Epithelial cell of esophagus (primary cell): ENCODE results near the gene SESN1.

Source experiments
- DNase-seq: peaks from one replicate; pipeline ENCODE4 v3.0.0; 2010; ENCODE audit warnings: low read depth
- H3K4me3 ChIP-seq: 2 replicates; pipeline ENCODE4 v1.5.1; 2011; ENCODE audit warnings: mild to moderate bottlenecking, low read length, control low read depth
- TF ChIP-seq, protein P1 (sequence below): IDR thresholded peaks from 2 replicates; pipeline ENCODE4 v1.5.1; 2011; ENCODE audit warnings: low read depth, mild to moderate bottlenecking, low read length, control low read depth, inconsistent platforms; ENCODE audit not compliant: insufficient read depth; ENCODE audit errors: missing control alignments

The SESN1 gene

DNA sequence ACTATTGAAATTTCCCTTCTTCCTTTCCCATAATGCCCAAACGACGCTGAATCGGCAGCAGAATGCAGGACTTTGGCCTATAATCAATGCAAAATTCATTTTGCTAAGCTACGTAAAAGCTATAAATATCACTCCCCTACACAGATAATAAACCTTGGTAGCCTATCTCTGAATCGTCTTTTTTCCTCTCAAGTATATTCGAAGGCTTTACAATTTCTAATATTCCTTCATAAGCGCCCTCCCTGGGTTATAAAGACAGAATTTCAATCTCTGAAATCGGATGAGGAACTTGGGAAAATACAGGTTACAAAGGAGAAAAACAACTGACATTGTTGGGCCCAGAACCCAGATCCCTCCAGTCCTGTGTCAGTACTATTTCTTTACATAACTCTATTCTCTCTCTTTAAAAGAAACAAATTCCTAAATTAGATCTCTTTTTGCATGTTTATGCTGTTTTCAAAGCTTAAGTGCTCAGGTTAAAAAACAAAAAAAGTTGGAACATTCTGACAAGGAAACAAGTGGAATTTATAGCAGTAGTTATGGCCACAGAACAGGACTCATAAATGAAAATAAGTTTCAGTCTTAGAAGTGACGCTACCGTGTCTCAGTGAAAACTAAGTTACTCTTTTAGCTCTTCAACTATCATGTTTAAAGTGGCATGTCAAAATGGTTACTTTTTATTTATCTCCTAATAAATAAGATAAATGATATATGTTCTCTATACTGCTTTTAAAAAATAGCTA is 84.5 kb downstream of the SESN1 start:
- no peak for DNase-seq
- TF ChIP-seq, protein P1, sequence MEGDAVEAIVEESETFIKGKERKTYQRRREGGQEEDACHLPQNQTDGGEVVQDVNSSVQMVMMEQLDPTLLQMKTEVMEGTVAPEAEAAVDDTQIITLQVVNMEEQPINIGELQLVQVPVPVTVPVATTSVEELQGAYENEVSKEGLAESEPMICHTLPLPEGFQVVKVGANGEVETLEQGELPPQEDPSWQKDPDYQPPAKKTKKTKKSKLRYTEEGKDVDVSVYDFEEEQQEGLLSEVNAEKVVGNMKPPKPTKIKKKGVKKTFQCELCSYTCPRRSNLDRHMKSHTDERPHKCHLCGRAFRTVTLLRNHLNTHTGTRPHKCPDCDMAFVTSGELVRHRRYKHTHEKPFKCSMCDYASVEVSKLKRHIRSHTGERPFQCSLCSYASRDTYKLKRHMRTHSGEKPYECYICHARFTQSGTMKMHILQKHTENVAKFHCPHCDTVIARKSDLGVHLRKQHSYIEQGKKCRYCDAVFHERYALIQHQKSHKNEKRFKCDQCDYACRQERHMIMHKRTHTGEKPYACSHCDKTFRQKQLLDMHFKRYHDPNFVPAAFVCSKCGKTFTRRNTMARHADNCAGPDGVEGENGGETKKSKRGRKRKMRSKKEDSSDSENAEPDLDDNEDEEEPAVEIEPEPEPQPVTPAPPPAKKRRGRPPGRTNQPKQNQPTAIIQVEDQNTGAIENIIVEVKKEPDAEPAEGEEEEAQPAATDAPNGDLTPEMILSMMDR: no peak
- peak overlapping the region; percentile 70 for H3K4me3 ChIP-seq

DNA sequence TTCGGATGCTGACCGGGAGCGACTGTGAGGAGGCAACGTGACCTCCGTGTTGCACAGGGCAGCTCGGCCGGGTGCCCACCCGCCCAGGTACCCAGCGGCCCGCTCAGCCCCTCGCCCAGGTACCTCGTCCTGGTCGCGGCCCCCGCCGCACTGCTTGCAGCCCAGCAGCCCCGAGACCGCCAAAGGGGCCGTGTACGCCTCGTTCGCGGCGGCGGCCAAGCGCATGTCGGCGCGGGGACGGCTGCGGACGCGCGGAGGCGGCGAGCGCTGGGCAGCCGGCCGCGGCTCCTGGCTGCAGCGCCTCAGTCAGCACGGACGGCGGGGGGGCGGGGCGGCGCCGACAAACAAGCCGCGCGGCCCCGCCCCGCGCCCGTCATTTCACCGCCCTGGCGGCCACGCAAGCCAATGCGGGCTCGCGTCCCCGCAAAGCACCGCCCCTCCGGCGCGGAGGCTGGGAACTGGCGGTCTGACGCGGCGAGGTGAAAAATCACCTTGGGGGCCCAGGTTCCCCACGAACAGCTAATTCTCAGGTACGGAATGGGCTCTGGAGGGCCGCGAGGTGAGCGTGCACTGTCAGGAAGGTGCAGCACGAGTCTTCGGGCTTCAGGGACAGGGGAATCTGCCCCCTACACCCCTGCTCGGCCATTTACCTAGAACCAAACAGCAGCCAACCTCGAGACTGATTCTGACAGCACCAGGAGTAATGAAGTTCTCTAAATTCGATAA is 85.2 kb downstream of the SESN1 start:
- peak; percentile 96 for DNase-seq
- TF ChIP-seq, protein P1: peak; percentile 11

DNA sequence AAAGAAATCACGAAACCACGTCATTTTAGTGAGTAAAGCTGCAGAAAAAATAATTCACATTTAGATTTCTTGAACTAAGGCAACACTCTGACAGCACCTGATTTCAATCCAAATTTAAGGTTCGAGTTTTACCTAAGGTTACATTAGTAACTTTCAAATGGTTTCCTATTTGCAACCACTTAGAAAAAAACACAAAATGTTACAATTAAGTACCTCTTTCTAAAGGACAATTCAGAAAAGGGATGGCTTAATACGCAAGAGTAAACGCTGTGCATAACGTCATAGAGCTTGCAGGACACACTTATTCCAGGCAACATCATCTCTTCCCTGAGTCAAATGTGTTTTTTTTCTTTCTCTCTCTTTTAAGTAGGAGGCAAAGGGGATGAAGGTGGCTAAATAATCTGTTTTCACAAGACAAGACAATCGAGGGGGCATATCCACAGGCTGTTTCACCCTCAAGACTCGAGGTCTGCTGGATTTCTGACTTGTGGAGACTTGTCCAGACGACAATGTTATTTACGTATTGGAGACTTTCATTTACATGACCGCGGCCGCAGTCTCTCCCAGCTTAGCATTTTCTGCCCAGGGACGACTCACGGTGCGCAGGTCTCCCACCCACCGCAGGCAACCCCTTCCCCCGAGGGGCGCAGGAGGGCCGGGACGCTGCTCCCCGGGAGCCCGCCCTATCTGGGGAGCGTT is 86.0 kb downstream of the SESN1 start:
- TF ChIP-seq, protein P1: no peak
- peak overlapping the region; percentile 95 for H3K4me3 ChIP-seq
- DNase-seq: peak; percentile 81

More for the DNA sequence above, 85.2 kb downstream of the SESN1 start:
- H3K4me3 ChIP-seq: peak overlapping the region; percentile 95

DNA sequence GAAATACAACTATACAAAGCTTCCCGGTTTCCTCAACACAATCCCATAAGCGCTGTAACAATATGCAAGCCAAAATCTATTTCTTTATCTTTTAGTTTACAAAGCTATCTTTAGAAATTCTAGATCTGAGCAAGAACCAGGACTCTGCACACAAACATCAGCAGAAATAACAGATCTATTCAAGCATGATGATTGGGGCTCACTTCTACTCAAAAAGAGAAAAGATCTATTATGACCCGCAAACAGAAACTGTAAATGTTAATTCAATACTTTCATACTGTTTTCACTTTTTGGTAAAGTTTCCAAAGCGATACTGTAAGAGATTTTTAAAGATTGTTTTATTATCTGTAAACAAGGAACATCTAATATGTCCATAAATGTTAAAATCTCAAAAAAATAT is 86.6 kb downstream of the SESN1 start:
- H3K4me3 ChIP-seq: peak overlapping the region; percentile 95
- TF ChIP-seq, protein P1: no peak
- no peak for DNase-seq

DNA sequence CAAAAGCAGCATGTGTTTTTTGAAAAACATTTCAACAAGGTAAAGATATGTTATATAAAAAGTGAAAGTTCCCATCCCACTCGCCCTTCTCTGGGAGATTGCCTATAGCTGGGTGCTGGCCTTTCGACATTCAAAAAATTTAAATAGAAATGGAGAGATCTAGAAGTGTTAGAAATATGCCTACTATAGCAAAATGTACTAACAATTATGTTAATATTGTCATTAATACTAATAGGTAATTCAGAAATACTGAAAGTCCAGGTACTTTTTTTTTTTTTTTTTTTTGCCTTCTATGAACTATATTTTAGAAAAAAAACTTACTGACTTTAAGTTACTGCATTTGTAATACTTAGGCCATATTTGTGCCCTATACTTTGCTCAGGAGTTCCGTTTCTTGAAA is 87.1 kb downstream of the SESN1 start:
- peak overlapping the region; percentile 95 for H3K4me3 ChIP-seq
- TF ChIP-seq, protein P1: no peak

DNA sequence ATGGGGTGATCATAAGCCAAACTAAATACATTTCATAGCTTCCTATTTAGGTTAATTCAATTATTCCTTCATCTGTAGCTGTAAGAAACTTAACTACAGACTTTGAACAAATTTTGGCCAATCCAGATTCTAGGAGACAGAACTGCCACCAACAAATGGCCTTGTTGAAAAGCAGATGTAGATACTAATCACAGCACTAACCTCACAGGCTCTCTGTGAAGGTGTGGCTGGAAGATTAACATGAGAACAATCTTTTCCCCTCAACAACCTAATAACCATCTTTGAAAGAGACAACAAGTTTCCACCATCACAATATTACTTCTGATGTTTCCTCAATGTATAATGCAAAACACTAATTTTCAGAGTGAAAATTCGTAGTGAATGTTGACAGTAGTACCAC is 87.8 kb downstream of the SESN1 start:
- TF ChIP-seq, protein P1: no peak
- DNase-seq: no peak
- H3K4me3 ChIP-seq: peak overlapping the region; percentile 95

More for the DNA sequence above, 87.1 kb downstream of the SESN1 start:
- DNase-seq: no peak
